ENCODE data around the gene PSMA6.

DNA sequence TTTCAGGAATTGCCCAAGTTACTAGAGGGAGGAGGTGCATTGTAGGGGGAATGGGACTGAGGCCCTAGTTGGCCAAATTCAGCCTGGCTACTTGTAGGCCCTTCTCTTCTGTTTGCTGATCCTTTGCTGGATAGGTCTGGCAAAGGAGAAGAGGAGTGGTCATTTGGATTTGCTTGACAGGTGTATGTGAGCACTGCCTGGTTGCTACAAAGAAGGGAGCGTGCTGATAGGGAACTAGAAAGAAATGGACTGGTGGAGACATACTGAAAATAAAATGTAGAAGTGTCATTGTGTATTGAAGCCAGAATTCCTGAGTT lies 3.6 kb downstream of the PSMA6 start:
- TF ChIP-seq, protein P1, sequence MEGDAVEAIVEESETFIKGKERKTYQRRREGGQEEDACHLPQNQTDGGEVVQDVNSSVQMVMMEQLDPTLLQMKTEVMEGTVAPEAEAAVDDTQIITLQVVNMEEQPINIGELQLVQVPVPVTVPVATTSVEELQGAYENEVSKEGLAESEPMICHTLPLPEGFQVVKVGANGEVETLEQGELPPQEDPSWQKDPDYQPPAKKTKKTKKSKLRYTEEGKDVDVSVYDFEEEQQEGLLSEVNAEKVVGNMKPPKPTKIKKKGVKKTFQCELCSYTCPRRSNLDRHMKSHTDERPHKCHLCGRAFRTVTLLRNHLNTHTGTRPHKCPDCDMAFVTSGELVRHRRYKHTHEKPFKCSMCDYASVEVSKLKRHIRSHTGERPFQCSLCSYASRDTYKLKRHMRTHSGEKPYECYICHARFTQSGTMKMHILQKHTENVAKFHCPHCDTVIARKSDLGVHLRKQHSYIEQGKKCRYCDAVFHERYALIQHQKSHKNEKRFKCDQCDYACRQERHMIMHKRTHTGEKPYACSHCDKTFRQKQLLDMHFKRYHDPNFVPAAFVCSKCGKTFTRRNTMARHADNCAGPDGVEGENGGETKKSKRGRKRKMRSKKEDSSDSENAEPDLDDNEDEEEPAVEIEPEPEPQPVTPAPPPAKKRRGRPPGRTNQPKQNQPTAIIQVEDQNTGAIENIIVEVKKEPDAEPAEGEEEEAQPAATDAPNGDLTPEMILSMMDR (conservative IDR thresholded peaks at IDR 0.05 in 1 of 2, IDR thresholded peaks at IDR 0.05 in 1 of 2; ENCODE audit: low read depth in 1 of 2, low read length in 2 of 2) = no peak
- TF ChIP-seq EZH2 (IDR thresholded peaks at IDR 0.05; ENCODE audit: low read length, missing control alignments) = no peak
